Activated naive CD4-positive, alpha-beta T cell treated with anti-CD3 and anti-CD28 coated beads, Interleukin-2, amount 10 ng/mL, durations not matched to agents 7 days and 5 days (primary cell): ENCODE measurements around the gene CAPG.
"Not testable (repeated sequence)": the region's sequence is repeated elsewhere in the genome, so short reads cannot be mapped to it uniquely, and the experiment has no call there.

ENCODE experiments used
- CTCF ChIA-PET: fragments of 350-600 bp; sonication (Branson Sonifier 250); formaldehyde crosslinking; loops from one replicate; lab custom pipeline; 2021; ENCODE audit warnings: antibody characterized with exemption; lab: Charles Lee
- DNase-seq: peaks from one replicate; pipeline ENCODE4 v3.0.0-alpha.2; 2020
- H3K27ac Mint-ChIP-seq: one replicate; pipeline ENCODE4 v1.8.0; 2021; ENCODE audit warnings: mild to moderate bottlenecking, moderate library complexity, mixed read lengths
- H3K27me3 Mint-ChIP-seq: one replicate; pipeline ENCODE4 v1.8.0; 2021; ENCODE audit warnings: mild to moderate bottlenecking, mixed read lengths
- H3K36me3 Mint-ChIP-seq: one replicate; pipeline ENCODE4 v1.8.0; 2021; ENCODE audit warnings: mixed read lengths
- H3K4me1 Mint-ChIP-seq: one replicate; pipeline ENCODE4 v1.8.0; 2021; ENCODE audit warnings: mixed read lengths
- H3K4me3 Mint-ChIP-seq: one replicate; pipeline ENCODE4 v1.8.0; 2021; ENCODE audit warnings: mild to moderate bottlenecking, moderate library complexity, mixed read lengths
- H3K9me3 Mint-ChIP-seq: one replicate; pipeline ENCODE4 v1.8.0; 2021; ENCODE audit warnings: mixed read lengths

CAPG gene

DNA sequence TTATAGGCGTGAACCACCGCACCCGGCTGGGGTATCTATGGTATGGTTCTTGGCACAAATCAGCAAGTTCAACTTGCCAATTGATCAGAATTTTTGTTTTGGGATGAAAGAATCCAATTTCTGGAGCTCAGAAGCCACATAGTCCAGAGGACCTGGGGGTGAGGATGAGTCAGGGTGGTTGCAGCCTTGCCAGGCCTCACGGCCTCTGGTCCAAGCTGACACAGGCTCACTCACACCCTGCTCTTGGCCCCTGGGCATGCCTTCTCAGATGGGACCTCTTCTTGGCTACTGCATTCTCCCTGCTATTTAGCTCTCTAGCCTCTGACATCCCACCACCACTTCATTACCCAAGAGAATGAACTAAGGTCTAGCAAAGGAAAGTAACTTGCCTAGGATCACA is 16.3 kb downstream of the CAPG start:
- no peak overlapping the region for H3K27ac Mint-ChIP-seq
- CTCF ChIA-PET: interaction anchor here (1.1 to 7.4 kb wide), 3 partner anchors 27 to 244 kb away, joined by 3 to 118 read pairs (median 9); no protein-coding TSS in a partner anchor
- no peaks in the 10 kb centered on the region for H3K27me3 Mint-ChIP-seq
- H3K36me3 Mint-ChIP-seq: peaks cover 39% of the 10 kb centered on the region
- H3K4me3 Mint-ChIP-seq: no peak overlapping the region
- peaks cover 36% of the 10 kb centered on the region for H3K4me1 Mint-ChIP-seq
- H3K9me3 Mint-ChIP-seq: no peaks in the 10 kb centered on the region
- no peak for DNase-seq

DNA sequence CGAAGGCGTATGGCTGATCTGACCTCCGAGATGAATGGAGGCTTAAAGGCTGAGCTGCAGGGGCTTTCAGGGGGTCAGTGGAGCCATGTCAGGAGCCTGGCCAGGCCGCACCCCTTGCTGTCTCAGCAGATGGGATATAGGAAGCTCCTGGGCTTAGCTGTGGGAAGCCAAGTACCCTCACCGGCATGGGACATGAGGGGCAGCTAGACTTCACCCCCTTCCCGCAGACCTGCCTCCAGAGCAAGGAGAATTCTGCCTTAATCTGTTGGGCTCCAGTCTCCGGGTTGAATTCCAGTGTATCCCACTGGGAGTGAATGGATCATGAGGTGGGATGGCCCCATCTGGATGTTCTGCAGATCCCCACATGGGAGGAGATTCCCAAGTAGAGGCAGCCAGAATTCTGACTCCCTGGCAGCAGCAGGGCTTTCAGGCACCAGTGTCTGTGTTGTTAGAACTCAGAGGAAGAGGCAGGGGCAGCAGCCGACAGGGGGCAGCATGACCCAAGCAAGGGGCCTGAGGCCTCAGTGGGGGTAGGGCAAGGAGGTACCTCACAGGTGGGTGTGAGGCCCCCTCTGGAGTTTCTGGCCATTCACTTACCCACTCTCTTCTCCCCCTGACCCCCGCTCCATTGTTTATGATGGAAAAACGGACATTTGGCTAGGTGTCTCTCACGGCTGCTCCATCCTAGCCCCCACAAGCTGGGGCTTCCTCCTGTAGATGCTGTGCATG is 19.1 kb downstream of the CAPG start:
- Mint-ChIP-seq H3K27ac (peak overlapping the region; percentile 68), H3K4me1 (peaks cover 28% of the 10 kb centered on the region), H3K4me3 (no peak overlapping the region), H3K9me3 (no peaks in the 10 kb centered on the region), H3K27me3 (no peaks in the 10 kb centered on the region), H3K36me3 (peaks cover 27% of the 10 kb centered on the region)
- CTCF ChIA-PET: interaction anchor here (0.7 to 7.4 kb wide), 13 partner anchors 10 to 161 kb away, joined by 3 to 118 read pairs (median 3); partner anchors contain the start of gene MAT2A
- peak; percentile 86 for DNase-seq

DNA sequence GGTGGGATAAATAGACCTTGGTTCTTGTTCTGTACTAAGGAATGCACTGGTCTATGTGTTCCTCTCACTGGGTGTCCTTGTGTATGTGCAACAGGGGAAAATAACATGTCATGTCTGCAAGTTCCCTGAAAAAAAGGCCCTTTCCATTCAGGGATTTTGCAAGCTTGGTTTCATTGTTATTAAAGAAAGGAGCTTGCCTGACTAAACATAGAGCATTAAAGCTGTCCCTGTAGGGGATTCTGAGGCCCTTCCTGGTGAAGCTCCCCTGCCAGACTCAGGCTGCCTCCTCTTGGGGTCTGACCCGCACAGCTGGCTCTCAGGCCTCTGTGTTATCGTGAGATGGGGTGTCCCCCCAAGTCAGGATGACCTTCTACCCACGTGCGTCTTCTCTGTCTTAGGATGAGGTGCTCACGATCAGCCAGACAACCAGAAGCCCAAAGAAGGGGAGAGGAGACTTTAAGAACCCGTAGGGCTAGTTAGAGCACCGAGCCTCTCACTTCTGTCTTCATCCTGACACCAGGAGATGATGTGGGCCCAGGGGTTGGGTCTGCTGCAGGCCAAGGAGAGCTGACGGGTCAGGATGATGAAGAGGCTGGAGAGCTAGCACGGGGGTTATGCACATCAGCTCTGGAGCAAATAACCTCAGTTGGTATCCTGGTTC is 21.2 kb downstream of the CAPG start:
- Mint-ChIP-seq H3K27me3 (no peaks in the 10 kb centered on the region), H3K4me3 (no peak overlapping the region), H3K36me3 (peaks cover 37% of the 10 kb centered on the region), H3K27ac (no peak overlapping the region), H3K4me1 (peaks cover 27% of the 10 kb centered on the region), H3K9me3 (no peaks in the 10 kb centered on the region)
- CTCF ChIA-PET: interaction anchor here (1.7 to 7.4 kb wide), 3 partner anchors 31 to 163 kb away, joined by 3 to 118 read pairs (median 25); no protein-coding TSS in a partner anchor
- no peak for DNase-seq

DNA sequence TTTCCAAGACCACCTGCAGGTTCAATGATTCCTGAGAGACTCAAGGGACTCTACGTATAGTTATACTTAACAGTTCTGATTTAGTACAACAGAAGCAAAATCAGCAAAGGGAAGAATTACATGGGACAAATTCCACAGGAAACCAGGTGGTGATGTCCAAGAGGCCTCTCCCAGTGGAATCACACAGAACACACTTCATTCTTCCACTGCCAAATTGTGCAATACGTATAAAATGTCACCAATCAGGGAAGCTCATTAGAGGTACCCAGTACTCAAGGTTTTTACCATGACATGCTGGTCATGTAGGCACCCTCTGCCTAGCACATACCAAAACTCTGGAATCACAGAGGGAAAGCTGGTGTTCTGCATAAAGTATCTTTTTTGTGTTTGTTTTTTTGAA is 22.4 kb downstream of the CAPG start:
- no peaks in the 10 kb centered on the region for H3K9me3 Mint-ChIP-seq
- H3K4me1 Mint-ChIP-seq: peaks cover 17% of the 10 kb centered on the region
- CTCF ChIA-PET: interaction anchor here (7.4 kb wide), 1 partner anchor 165 kb away, joined by 118 read pairs; no protein-coding TSS in a partner anchor
- no peak for DNase-seq
- peaks cover 38% of the 10 kb centered on the region for H3K36me3 Mint-ChIP-seq
- no peak overlapping the region for H3K4me3 Mint-ChIP-seq
- no peaks in the 10 kb centered on the region for H3K27me3 Mint-ChIP-seq
- H3K27ac Mint-ChIP-seq: peak overlapping the region; percentile 24

DNA sequence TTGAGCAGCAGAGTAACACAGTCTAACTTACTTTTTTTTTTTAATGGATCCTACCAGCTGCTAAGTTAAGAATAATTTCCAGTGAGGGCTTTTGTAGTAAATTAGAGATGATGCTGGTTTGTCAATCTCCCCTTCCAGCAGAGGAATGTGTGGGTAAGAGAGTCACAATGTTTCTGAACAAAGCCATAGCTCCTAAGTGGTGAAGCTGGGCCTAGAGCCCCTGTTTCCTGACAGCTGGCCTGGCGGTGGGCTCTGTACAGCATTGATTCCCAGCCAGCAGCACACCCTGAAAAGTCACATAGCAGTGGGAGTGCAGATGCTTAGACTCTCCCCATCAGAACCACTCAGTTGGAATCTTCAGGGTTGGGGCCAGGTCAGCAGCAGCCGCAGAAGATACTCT is 24.4 kb downstream of the CAPG start:
- Mint-ChIP-seq H3K9me3 (no peaks in the 10 kb centered on the region), H3K27ac (no peak overlapping the region), H3K36me3 (peaks cover 43% of the 10 kb centered on the region), H3K4me1 (no peaks in the 10 kb centered on the region), H3K4me3 (no peak overlapping the region), H3K27me3 (no peaks in the 10 kb centered on the region)
- no peak for DNase-seq
- CTCF ChIA-PET: interaction anchor here (1.6 kb wide), 1 partner anchor 164 kb away, joined by 3 read pairs; no protein-coding TSS in a partner anchor

DNA sequence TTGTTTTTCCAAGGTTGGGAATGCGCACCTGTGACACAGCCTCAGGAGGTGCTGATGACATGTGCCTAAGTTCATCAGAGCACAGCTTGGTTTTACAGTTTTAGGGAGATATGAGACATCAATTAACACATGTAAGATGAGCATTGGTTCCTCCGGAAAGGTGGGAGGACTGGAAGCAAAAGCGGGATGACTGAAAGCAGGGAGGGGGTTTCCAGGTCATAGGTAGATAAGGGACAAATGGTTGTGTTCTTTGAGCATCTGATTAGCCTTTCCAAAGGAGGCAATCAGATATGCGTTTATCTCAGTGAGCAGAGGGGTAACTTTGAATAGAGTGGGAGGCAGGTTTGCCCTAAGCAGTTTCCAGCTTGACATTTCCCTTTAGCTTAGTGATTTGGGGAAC is 26.3 kb downstream of the CAPG start:
- no peaks in the 10 kb centered on the region for H3K4me1 Mint-ChIP-seq
- CTCF ChIA-PET: interaction anchor here (2.0 kb wide), 1 partner anchor 167 kb away, joined by 6 read pairs; no protein-coding TSS in a partner anchor
- no peak overlapping the region for H3K27ac Mint-ChIP-seq
- H3K36me3 Mint-ChIP-seq: peaks cover 46% of the 10 kb centered on the region
- no peaks in the 10 kb centered on the region for H3K27me3 Mint-ChIP-seq
- no peak for DNase-seq
- H3K9me3 Mint-ChIP-seq: peaks cover 3% of the 10 kb centered on the region
- no peak overlapping the region for H3K4me3 Mint-ChIP-seq

DNA sequence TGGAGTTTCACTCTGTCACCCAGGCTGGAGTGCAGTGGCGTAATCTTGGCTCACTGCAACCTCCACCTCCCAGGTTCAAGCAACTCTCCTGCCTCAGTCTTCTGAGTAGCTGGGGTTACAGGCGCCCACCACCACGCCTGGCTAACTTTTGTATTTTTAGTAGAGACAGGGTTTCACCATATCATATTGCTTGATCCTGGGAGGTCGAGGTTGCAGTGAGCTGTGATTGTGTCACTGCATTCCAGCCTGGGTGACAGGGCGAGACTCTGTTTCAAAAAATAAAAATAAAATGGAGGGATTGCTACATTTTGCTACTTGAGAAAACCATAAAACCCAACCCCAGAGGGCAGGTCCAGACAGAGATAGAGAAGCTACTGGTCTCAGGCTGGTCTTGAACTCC is 27.0 kb downstream of the CAPG start:
- CTCF ChIA-PET: interaction anchor here (2.0 kb wide), 1 partner anchor 168 kb away, joined by 6 read pairs; no protein-coding TSS in a partner anchor
- H3K4me3 Mint-ChIP-seq, H3K27ac Mint-ChIP-seq, H3K4me1 Mint-ChIP-seq, H3K9me3 Mint-ChIP-seq, H3K27me3 Mint-ChIP-seq, DNase-seq: not testable (repeated sequence)
- peaks cover 49% of the 10 kb centered on the region for H3K36me3 Mint-ChIP-seq

DNA sequence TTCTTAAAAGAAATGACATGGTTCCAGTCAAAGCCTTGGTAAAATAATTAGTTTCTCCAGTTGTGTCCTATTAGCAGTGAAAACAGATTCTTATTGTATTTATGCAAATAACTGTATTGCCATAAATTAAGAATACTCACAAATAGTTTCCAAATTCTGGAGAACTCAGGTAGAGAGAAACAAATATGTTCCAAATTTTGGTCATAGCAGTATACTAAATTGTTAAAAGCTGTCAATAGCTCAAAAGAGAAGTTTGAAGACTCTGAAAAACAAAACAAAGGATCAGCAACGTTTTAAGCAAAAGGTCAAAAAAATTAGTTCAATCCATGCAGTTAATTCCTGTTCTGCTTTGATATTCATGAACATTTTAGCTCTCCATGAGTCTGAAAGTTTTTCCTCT is 30.1 kb downstream of the CAPG start:
- no peak for DNase-seq
- Mint-ChIP-seq H3K9me3 (peaks cover 3% of the 10 kb centered on the region), H3K4me1 (no peaks in the 10 kb centered on the region), H3K27me3 (no peaks in the 10 kb centered on the region), H3K4me3 (no peak overlapping the region), H3K36me3 (peaks cover 55% of the 10 kb centered on the region), H3K27ac (no peak overlapping the region)
- CTCF ChIA-PET: no interaction called here

DNA sequence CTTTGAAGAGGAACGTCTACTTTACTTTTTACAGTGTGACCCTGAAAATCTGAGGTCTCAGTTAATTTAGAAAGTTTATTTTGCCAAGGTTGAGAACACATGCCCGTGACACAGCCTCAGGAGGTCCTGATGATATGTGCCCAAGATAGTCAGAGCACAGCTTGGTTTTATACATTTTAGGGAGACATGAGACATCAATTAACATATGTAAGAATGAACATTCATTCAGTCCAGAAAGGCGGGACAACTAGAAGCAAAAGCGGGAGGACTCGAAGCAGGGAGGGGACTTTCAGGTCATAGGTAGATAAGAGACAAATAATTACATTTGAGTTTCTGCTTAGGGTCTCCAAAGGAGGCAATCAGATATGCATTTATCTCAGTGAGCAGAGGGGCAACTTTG is 31.9 kb downstream of the CAPG start:
- H3K27me3 Mint-ChIP-seq: no peaks in the 10 kb centered on the region
- H3K9me3 Mint-ChIP-seq: peaks cover 3% of the 10 kb centered on the region
- H3K36me3 Mint-ChIP-seq: peaks cover 50% of the 10 kb centered on the region
- no peaks in the 10 kb centered on the region for H3K4me1 Mint-ChIP-seq
- H3K27ac Mint-ChIP-seq: no peak overlapping the region
- CTCF ChIA-PET: no interaction called here
- H3K4me3 Mint-ChIP-seq: no peak overlapping the region
- DNase-seq: no peak

DNA sequence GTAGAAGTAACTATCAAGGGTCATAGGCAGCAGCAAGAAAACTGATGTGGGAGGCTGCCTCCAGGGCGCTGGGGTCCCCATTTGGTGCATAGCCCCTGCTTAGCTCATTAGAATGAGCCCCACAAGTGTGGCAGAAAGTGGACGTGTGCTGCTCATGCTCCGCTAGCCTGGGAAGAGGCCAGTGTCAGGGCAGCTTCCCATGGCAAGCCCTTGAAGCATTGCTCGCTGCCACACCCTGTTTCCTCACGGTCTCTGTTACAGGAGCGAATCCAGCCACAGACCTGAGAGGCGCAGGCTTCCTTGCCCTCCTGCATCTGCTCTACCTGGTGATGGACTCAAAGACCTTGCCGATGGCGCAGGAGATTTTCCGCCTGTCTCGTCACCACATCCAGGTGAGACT is 33.1 kb downstream of the CAPG start:
- CTCF ChIA-PET: no interaction called here
- Mint-ChIP-seq H3K36me3 (peaks cover 45% of the 10 kb centered on the region), H3K4me3 (no peak overlapping the region)

DNA sequence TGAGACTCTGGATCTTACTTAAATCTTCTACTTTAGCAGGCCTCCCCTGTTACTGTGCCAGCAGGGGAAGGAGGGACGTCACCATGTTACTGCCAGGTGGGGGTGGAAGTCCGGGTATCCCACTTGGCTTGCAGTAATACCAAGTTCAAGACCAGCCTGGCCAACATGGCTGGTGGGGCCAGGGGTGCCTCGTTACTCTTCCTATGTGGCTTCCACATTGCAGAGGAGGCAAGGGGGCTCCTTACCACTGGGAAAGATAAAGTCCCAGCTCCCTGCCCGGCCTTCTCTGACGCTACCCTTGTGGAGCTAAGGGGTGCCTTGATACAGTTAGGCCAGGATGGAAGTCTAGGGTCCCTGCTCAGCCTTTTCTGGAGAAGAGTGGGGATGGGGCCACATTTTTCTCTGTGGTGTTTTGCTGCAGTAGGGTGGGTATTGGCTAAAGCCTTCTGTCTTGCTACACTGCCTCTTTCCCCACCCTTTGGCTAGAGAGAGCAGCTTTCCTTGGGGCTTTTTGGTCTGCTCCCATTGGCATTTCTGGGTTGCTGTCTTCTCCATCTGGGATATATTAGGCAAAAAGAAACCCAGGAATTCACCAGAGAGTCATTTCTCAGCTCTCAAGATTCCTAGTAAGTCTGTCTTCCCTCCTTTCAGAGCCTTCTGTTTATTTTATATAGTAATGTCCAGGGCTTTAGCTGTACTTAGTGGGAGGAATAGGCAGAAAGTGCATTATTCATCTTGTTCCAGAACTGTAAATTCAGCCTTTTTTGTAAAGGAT is 33.7 kb downstream of the CAPG start:
- no peak for DNase-seq
- peaks cover 3% of the 10 kb centered on the region for H3K9me3 Mint-ChIP-seq
- peaks cover 44% of the 10 kb centered on the region for H3K36me3 Mint-ChIP-seq
- no peak overlapping the region for H3K4me3 Mint-ChIP-seq
- CTCF ChIA-PET: no interaction called here
- no peaks in the 10 kb centered on the region for H3K4me1 Mint-ChIP-seq
- H3K27ac Mint-ChIP-seq: no peak overlapping the region
- H3K27me3 Mint-ChIP-seq: no peaks in the 10 kb centered on the region

More for the DNA sequence above, 33.1 kb downstream of the CAPG start:
- H3K27me3 Mint-ChIP-seq: no peaks in the 10 kb centered on the region
- DNase-seq: no peak
- no peak overlapping the region for H3K27ac Mint-ChIP-seq
- H3K9me3 Mint-ChIP-seq: peaks cover 3% of the 10 kb centered on the region
- H3K4me1 Mint-ChIP-seq: no peaks in the 10 kb centered on the region

DNA sequence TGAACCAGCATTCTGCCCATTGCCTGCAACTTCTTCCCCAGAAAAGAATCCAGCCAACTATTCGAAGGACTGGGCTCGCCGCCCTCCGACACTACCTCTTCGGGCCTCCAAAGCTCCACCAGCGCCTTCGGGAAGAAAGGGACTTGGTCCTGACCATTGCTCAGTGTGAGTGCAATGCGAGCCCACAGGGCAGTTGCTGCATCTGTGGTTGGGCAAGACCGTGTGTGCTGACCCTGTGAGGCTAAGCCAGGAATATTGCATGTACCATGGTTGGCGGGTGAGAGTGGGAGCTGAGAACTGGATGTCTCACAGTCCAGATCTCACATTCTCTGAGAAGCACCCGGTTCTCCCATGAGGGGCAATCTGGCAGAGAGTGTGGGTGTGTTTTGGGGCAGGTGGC is 39.1 kb downstream of the CAPG start:
- H3K36me3 Mint-ChIP-seq: peaks cover 12% of the 10 kb centered on the region
- H3K27ac Mint-ChIP-seq: no peak overlapping the region
- no peaks in the 10 kb centered on the region for H3K27me3 Mint-ChIP-seq
- H3K4me1 Mint-ChIP-seq: no peaks in the 10 kb centered on the region
- CTCF ChIA-PET: interaction anchor here (1.1 to 2.2 kb wide), 3 partner anchors 16 to 20 kb away, joined by 4 to 9 read pairs (median 5); partner anchors contain the start of genes ELMOD3 and RETSAT
- no peak overlapping the region for H3K4me3 Mint-ChIP-seq
- DNase-seq: no peak
- H3K9me3 Mint-ChIP-seq: no peaks in the 10 kb centered on the region

DNA sequence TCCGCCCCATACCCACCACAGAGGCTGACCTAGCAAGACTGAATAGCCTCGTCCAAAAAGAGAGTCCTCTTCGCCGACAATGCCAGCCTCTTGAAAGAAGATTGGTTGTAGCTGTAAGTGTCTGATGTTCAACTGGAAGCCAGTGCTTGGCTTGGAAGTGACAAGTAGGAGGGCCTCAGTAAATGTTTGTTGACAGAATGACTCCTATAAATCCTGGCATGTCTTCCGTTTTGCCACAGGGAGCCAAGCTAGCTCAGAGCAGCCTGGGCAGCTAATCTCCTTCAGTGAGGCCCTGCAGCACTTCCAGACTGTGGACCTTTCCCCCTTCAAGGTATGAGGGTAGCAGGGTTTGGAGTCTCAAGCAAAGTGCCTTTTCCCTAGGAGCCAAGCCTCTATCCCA is 40.7 kb downstream of the CAPG start:
- H3K9me3 Mint-ChIP-seq: no peaks in the 10 kb centered on the region
- CTCF ChIA-PET: interaction anchor here (1.0 to 2.2 kb wide), 3 partner anchors 15 to 52 kb away, joined by 3 to 9 read pairs (median 5); partner anchors contain the start of genes ELMOD3 and RETSAT
- no peak for DNase-seq
- H3K4me1 Mint-ChIP-seq: no peaks in the 10 kb centered on the region
- no peak overlapping the region for H3K4me3 Mint-ChIP-seq
- H3K27ac Mint-ChIP-seq: no peak overlapping the region
- peaks cover 4% of the 10 kb centered on the region for H3K36me3 Mint-ChIP-seq
- H3K27me3 Mint-ChIP-seq: no peaks in the 10 kb centered on the region

DNA sequence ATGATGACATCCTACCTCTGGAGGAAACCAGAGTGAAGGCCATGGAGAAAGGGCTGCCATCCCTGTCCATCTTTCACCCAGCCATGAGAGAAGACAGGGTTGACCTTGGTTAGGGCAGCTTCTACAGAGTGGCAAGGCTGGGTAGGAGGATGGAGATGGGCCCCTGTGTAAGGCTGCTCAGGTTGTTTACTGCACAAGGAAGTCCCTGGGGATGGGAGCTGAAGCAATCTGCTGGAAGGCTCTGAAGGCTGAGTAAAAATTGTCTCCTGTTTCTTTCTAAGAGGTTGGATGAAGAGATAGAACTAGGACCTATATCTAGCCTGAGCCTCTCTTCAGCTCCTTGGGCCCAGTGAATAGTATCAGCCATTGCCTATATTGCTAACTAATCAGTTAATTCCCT is 41.2 kb downstream of the CAPG start:
- CTCF ChIA-PET: interaction anchor here (1.0 to 2.2 kb wide), 3 partner anchors 14 to 52 kb away, joined by 3 to 9 read pairs (median 5); partner anchors contain the start of genes ELMOD3 and RETSAT
- H3K4me1 Mint-ChIP-seq: no peaks in the 10 kb centered on the region
- H3K27me3 Mint-ChIP-seq: no peaks in the 10 kb centered on the region
- no peak overlapping the region for H3K27ac Mint-ChIP-seq
- no peak for DNase-seq
- peaks cover 4% of the 10 kb centered on the region for H3K36me3 Mint-ChIP-seq
- H3K9me3 Mint-ChIP-seq: no peaks in the 10 kb centered on the region
- no peak overlapping the region for H3K4me3 Mint-ChIP-seq
